Lower leg skin (tissue), 3 donors: ENCODE results near the gene ISYNA1.

Experiments used
- CTCF ChIP-seq, 3 donors: fragments of 450-650 bp; IDR thresholded peaks; one replicate each; pipeline ENCODE4 v1.5.1; 2016; ENCODE audit warnings: antibody characterized with exemption in 3 of 3, mild to moderate bottlenecking in 3 of 3, moderate library complexity in 2 of 3
- POLR2A ChIP-seq, 2 donors: fragments of 450-650 bp; IDR thresholded peaks; one replicate each; pipeline ENCODE4 v1.6.1; 2016 to 2017; ENCODE audit warnings: antibody characterized with exemption in 2 of 2, mild to moderate bottlenecking in 1 of 2, moderate library complexity in 1 of 2

- TF ChIP-seq POLR2A (IDR thresholded peaks at IDR 0.05) (no peak), CTCF (IDR thresholded peaks at IDR 0.05) (no peak)
Measured at GRCh38 chr19:18428787-18429674, 8.9 kb downstream of the ISYNA1 start.
